ENCODE results near the gene BARX1. TPM values are rescaled to one million over a fixed set of nuclear protein-coding genes. Genes with fewer than 3 reads are reported as not detected.

Gene BARX1
- total RNA-seq, 1 donor from 2014 or later: not detected

GRCh38 chr9:93960971-93961841, 6.1 kb upstream of the BARX1 start:
- TF ChIP-seq, protein P1, sequence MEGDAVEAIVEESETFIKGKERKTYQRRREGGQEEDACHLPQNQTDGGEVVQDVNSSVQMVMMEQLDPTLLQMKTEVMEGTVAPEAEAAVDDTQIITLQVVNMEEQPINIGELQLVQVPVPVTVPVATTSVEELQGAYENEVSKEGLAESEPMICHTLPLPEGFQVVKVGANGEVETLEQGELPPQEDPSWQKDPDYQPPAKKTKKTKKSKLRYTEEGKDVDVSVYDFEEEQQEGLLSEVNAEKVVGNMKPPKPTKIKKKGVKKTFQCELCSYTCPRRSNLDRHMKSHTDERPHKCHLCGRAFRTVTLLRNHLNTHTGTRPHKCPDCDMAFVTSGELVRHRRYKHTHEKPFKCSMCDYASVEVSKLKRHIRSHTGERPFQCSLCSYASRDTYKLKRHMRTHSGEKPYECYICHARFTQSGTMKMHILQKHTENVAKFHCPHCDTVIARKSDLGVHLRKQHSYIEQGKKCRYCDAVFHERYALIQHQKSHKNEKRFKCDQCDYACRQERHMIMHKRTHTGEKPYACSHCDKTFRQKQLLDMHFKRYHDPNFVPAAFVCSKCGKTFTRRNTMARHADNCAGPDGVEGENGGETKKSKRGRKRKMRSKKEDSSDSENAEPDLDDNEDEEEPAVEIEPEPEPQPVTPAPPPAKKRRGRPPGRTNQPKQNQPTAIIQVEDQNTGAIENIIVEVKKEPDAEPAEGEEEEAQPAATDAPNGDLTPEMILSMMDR (IDR thresholded peaks at IDR 0.05): no peak
- intact Hi-C loops (cut with DNase I): loop anchor here (10.0 kb wide), 1 partner anchor 276 kb away; no protein-coding TSS in a partner anchor
- H3K4me3 ChIP-seq: no peak overlapping the region
- ATAC-seq (no peak), DNase-seq (no peak)
- H3K27me3 ChIP-seq (ENCODE audit: low read depth): peaks cover 56% of the 10 kb centered on the region
- H3K9me3 ChIP-seq: no peaks in the 10 kb centered on the region
- no peak overlapping the region for H3K27ac ChIP-seq
- H3K4me1 ChIP-seq: peaks cover 33% of the 10 kb centered on the region
- no peaks in the 10 kb centered on the region for H3K36me3 ChIP-seq

DNA sequence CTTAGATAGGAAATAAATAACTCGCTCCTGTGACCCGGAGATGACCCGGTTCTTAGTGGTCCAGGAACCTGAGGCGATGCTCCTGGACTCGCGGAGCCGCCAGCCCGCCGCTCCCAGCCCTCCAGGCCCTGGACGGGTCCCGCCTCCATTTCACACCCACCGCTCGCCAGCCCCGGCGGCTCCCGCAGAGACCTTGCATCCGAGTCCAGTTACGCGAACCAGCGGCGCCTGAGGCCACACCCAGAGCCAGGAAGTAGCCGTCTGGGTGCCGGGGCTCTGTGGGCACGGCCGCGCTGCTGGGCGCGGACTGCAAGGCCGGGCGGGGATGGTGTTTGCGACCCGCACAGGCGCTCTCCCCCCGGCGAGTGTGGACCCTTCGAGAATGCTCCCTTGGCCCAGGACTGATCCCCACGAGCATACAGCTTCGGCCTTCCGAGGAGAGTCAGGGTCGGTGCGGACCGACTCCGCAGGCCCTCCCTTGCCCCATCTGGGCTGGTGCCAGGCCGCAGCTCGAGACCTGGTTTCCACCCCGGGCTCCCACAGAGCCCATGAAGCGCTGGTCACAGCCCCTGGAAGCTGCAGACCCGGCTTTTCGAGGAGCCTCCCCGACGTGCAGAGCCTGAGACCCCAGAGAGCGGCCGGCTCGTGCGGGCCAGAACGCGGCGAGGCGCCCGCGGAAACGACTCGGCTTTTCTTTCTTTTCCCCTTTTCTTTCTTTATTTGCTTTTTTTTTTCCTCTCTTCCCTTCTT, 5.2 kb upstream of the BARX1 start:
- Histone ChIP-seq H3K27me3 (ENCODE audit: low read depth) (peaks cover 64% of the 10 kb centered on the region), H3K36me3 (no peaks in the 10 kb centered on the region), H3K4me3 (peak overlapping the region; percentile 12), H3K27ac (no peak overlapping the region), H3K9me3 (no peaks in the 10 kb centered on the region), H3K4me1 (peaks cover 38% of the 10 kb centered on the region)
- intact Hi-C loops (cut with DNase I): loop anchor here (10.0 kb wide), 1 partner anchor 276 kb away; no protein-coding TSS in a partner anchor
- TF ChIP-seq, protein P1 (IDR thresholded peaks at IDR 0.05): no peak
- DNase-seq: no peak
- ATAC-seq: no peak

DNA sequence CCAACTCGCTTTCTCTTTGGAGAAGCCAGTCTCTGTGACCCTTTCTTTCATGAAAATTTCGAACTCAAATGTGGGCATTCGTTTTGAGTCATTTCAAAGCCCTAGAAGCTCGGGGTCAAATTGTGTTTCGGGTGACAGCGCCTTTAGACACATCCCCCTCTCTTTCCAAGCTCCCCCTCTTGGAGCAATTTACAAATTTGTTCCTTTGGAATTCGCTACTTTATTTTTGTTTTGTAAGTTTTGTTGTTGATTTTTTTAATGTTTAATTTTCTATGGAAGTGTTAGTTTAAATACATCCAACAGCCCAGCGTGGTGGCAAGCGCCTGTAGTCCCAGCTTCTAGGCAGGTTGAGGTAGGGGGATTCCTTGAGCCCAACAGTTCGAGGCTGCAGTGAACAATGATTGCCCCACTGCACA, 4.6 kb upstream of the BARX1 start:
- Histone ChIP-seq H3K27me3 (ENCODE audit: low read depth) (peaks cover 66% of the 10 kb centered on the region), H3K9me3 (no peaks in the 10 kb centered on the region), H3K36me3 (no peaks in the 10 kb centered on the region), H3K4me1 (peaks cover 39% of the 10 kb centered on the region), H3K4me3 (no peak overlapping the region), H3K27ac (no peak overlapping the region)
- DNase-seq (no peak), ATAC-seq (no peak)
- TF ChIP-seq, protein P1 (IDR thresholded peaks at IDR 0.05): no peak
- intact Hi-C loops (cut with DNase I): loop anchor here (10.0 kb wide), 1 partner anchor 275 kb away; no protein-coding TSS in a partner anchor

DNA sequence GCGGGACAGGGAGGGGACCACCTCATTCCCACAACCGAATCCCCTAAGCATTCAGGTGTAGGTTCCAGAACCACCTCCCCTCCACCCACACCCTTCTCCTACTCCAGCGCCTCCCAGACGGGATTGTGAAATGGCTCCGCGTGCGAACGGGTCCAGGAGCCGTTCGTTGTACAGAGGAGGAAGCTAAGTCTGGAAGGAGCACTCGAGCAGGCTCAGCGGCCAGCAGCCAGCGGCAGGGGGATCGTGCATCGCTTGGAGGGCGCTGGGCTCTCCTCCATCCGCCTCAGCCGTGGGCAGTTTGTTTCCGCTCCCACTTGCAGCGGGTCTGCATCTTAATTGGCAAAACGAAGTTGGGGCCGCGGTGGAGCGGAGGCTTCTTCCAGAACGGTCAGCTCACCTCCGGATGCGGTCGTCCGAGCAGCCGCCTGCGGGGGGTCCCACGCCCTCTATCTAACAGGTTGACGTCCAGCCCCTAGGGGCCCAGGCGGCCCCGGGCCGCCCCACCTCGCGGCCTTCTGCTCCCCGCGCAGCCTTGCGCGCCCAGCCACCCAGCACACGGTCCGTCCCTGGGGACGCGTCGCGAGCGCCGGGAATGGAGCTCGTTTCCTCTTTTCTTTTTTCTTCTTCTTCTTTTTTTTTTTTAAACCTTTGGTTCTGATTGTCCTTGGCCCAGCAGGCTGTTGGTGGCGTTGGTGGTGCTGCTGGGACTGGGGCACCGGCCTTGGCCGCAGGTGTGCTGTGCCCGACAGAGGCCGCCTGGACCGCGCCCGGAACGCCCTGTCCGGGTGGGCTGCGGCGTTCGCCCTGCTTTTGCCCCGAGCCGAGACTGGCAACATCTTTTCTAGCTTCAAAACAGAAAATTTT, 3.9 kb upstream of the BARX1 start:
- no peak for DNase-seq
- H3K9me3 ChIP-seq: no peaks in the 10 kb centered on the region
- ATAC-seq: peak; percentile 38 to 53
- H3K4me1 ChIP-seq: peaks cover 46% of the 10 kb centered on the region
- no peaks in the 10 kb centered on the region for H3K36me3 ChIP-seq
- intact Hi-C loops (cut with DNase I): no loop called here
- peaks cover 73% of the 10 kb centered on the region for H3K27me3 ChIP-seq (ENCODE audit: low read depth)
- H3K27ac ChIP-seq: no peak overlapping the region
- H3K4me3 ChIP-seq: peak overlapping the region; percentile 30
- TF ChIP-seq, protein P1 (IDR thresholded peaks at IDR 0.05): no peak

Measured in lower lobe of right lung (tissue), 2 donors.